CD4-positive, alpha-beta T cell treated with Interleukin-4 for 1 hour (primary cell): Measurements from ENCODE around the gene FAM120B.

Experiments
- DNase-seq, 2 donors: peaks; one replicate each; pipeline ENCODE4 v3.0.0-alpha.2; 2020 to 2022

FAM120B gene

GRCh38 chr6:170424604-170425126 is 118.1 kb downstream of the FAM120B start:
- no peak for DNase-seq

- no peak for DNase-seq
Measured at GRCh38 chr6:170429450-170429849, 122.9 kb downstream of the FAM120B start.

- no peak for DNase-seq
Measured at GRCh38 chr6:170433163-170434116, 126.9 kb downstream of the FAM120B start.

GRCh38 chr6:170434117-170434820 is 127.7 kb downstream of the FAM120B start:
- DNase-seq, result no peak

GRCh38 chr6:170434821-170435155 is 128.2 kb downstream of the FAM120B start:
- DNase-seq, result no peak

GRCh38 chr6:170435766-170436165 is 129.2 kb downstream of the FAM120B start:
- DNase-seq, result no peak

- DNase-seq, result no peak
Measured at GRCh38 chr6:170436209-170436809, 129.8 kb downstream of the FAM120B start.

- DNase-seq, result no peak
Measured at GRCh38 chr6:170437719-170438401, 131.3 kb downstream of the FAM120B start.

- peak; percentile 15 to 25 for DNase-seq
Measured at GRCh38 chr6:170438402-170438753, 131.8 kb downstream of the FAM120B start.

- no peak for DNase-seq
Measured at GRCh38 chr6:170438861-170439260, 132.3 kb downstream of the FAM120B start.

- no peak for DNase-seq
Measured at GRCh38 chr6:170439366-170440361, 133.1 kb downstream of the FAM120B start.

- DNase-seq, result no peak
Measured at GRCh38 chr6:170440437-170440836, 133.9 kb downstream of the FAM120B start.

GRCh38 chr6:170441316-170441715 is 134.8 kb downstream of the FAM120B start:
- DNase-seq, result no peak

GRCh38 chr6:170442596-170442995 is 136.0 kb downstream of the FAM120B start:
- DNase-seq, result no peak

GRCh38 chr6:170443151-170443662 is 136.6 kb downstream of the FAM120B start:
- DNase-seq, result no peak

GRCh38 chr6:170444056-170444591 is 137.6 kb downstream of the FAM120B start:
- DNase-seq, result peak; percentile 21 to 24

GRCh38 chr6:170444811-170445211 is 138.3 kb downstream of the FAM120B start:
- DNase-seq, result no peak

GRCh38 chr6:170445487-170445886 is 138.9 kb downstream of the FAM120B start:
- DNase-seq, result no peak

GRCh38 chr6:170445971-170446370 is 139.4 kb downstream of the FAM120B start:
- no peak for DNase-seq

- DNase-seq, result no peak
Measured at GRCh38 chr6:170446841-170447560, 140.4 kb downstream of the FAM120B start.
